Rectal smooth muscle tissue (tissue), 1 donor: ENCODE measurements around the gene GRK1.
A peak's percentile ranks its signal among the peaks of the same experiment; 100 is the strongest.

Source experiments
- H3K27ac ChIP-seq: one replicate; pipeline ENCODE4 v1.7.0; 2013; ENCODE audit warnings: low read depth, low read length, inconsistent platforms
- H3K27me3 ChIP-seq: one replicate; pipeline ENCODE4 v1.7.0; 2013; ENCODE audit warnings: low read length; ENCODE audit not compliant: control insufficient read depth, insufficient read depth
- H3K36me3 ChIP-seq: one replicate; pipeline ENCODE4 v1.7.0; 2013; ENCODE audit warnings: low read length; ENCODE audit not compliant: control insufficient read depth, insufficient read depth
- H3K4me1 ChIP-seq: one replicate; pipeline ENCODE4 v1.7.0; 2013; ENCODE audit warnings: low read length; ENCODE audit not compliant: control insufficient read depth, insufficient read depth
- H3K4me3 ChIP-seq: one replicate; pipeline ENCODE4 v1.7.0; 2013; ENCODE audit warnings: low read length
- H3K9ac ChIP-seq: one replicate; pipeline ENCODE4 v1.7.0; 2013; ENCODE audit warnings: low read length

GRK1 gene

GRCh38 chr13:113666329-113666670 lies 719 bp upstream of the GRK1 start:
- peaks cover 5% of the 10 kb centered on the region for H3K27me3 ChIP-seq
- no peak overlapping the region for H3K9ac ChIP-seq
- no peaks in the 10 kb centered on the region for H3K36me3 ChIP-seq
- no peak overlapping the region for H3K4me3 ChIP-seq
- no peaks in the 10 kb centered on the region for H3K4me1 ChIP-seq
- H3K27ac ChIP-seq = no peak overlapping the region

- Histone ChIP-seq H3K4me1 (no peaks in the 10 kb centered on the region), H3K27ac (no peak overlapping the region), H3K4me3 (no peak overlapping the region), H3K36me3 (no peaks in the 10 kb centered on the region), H3K27me3 (peaks cover 5% of the 10 kb centered on the region), H3K9ac (no peak overlapping the region)
Measured at GRCh38 chr13:113667771-113668490, 912 bp downstream of the GRK1 start.

- no peaks in the 10 kb centered on the region for H3K4me1 ChIP-seq
- no peak overlapping the region for H3K27ac ChIP-seq
- no peaks in the 10 kb centered on the region for H3K36me3 ChIP-seq
- peaks cover 5% of the 10 kb centered on the region for H3K27me3 ChIP-seq
- H3K9ac ChIP-seq = no peak overlapping the region
- H3K4me3 ChIP-seq = no peak overlapping the region
Measured at GRCh38 chr13:113668491-113668971, 1.5 kb downstream of the GRK1 start.

- Histone ChIP-seq H3K4me3 (no peak overlapping the region), H3K27ac (no peak overlapping the region), H3K36me3 (no peaks in the 10 kb centered on the region), H3K4me1 (no peaks in the 10 kb centered on the region), H3K27me3 (peaks cover 5% of the 10 kb centered on the region), H3K9ac (no peak overlapping the region)
Measured at GRCh38 chr13:113669231-113669754, 2.3 kb downstream of the GRK1 start.

- H3K9ac ChIP-seq = no peak overlapping the region
- H3K27me3 ChIP-seq = peaks cover 5% of the 10 kb centered on the region
- no peaks in the 10 kb centered on the region for H3K4me1 ChIP-seq
- no peaks in the 10 kb centered on the region for H3K36me3 ChIP-seq
- no peak overlapping the region for H3K27ac ChIP-seq
- H3K4me3 ChIP-seq = no peak overlapping the region
Measured at GRCh38 chr13:113669755-113670341, 2.8 kb downstream of the GRK1 start.

GRCh38 chr13:113670541-113670940 lies 3.5 kb downstream of the GRK1 start:
- H3K9ac ChIP-seq = no peak overlapping the region
- H3K36me3 ChIP-seq = no peaks in the 10 kb centered on the region
- H3K27ac ChIP-seq = no peak overlapping the region
- no peak overlapping the region for H3K4me3 ChIP-seq
- no peaks in the 10 kb centered on the region for H3K4me1 ChIP-seq
- H3K27me3 ChIP-seq = peaks cover 2% of the 10 kb centered on the region

GRCh38 chr13:113671066-113672001 lies 4.3 kb downstream of the GRK1 start:
- H3K36me3 ChIP-seq = no peaks in the 10 kb centered on the region
- H3K9ac ChIP-seq = no peak overlapping the region
- no peaks in the 10 kb centered on the region for H3K4me1 ChIP-seq
- no peaks in the 10 kb centered on the region for H3K27me3 ChIP-seq
- no peak overlapping the region for H3K27ac ChIP-seq
- H3K4me3 ChIP-seq = no peak overlapping the region

- Histone ChIP-seq H3K9ac (no peak overlapping the region), H3K27me3 (no peaks in the 10 kb centered on the region), H3K27ac (no peak overlapping the region), H3K4me3 (no peak overlapping the region), H3K36me3 (no peaks in the 10 kb centered on the region), H3K4me1 (no peaks in the 10 kb centered on the region)
Measured at GRCh38 chr13:113672002-113672651, 5.1 kb downstream of the GRK1 start.

- no peaks in the 10 kb centered on the region for H3K36me3 ChIP-seq
- no peak overlapping the region for H3K9ac ChIP-seq
- H3K27me3 ChIP-seq = peaks cover 3% of the 10 kb centered on the region
- H3K4me3 ChIP-seq = no peak overlapping the region
- H3K4me1 ChIP-seq = no peaks in the 10 kb centered on the region
- no peak overlapping the region for H3K27ac ChIP-seq
Measured at GRCh38 chr13:113722921-113723320, 55.9 kb downstream of the GRK1 start.

GRCh38 chr13:113723410-113724015 lies 56.5 kb downstream of the GRK1 start:
- no peak overlapping the region for H3K9ac ChIP-seq
- peak overlapping the region; percentile 15 for H3K4me3 ChIP-seq
- H3K27ac ChIP-seq = no peak overlapping the region
- H3K36me3 ChIP-seq = no peaks in the 10 kb centered on the region
- H3K27me3 ChIP-seq = peaks cover 3% of the 10 kb centered on the region
- no peaks in the 10 kb centered on the region for H3K4me1 ChIP-seq

- Histone ChIP-seq H3K36me3 (no peaks in the 10 kb centered on the region), H3K27me3 (peaks cover 5% of the 10 kb centered on the region), H3K4me3 (peak overlapping the region; percentile 69), H3K27ac (no peak overlapping the region), H3K4me1 (no peaks in the 10 kb centered on the region), H3K9ac (no peak overlapping the region)
Measured at GRCh38 chr13:113724016-113724758, 57.2 kb downstream of the GRK1 start.
